K562 (cell line): ENCODE results near the gene AASDH. TPM values are rescaled to one million over a fixed set of nuclear protein-coding genes. Genes with fewer than 3 reads are reported as not detected.

Source experiments
- ATAC-seq: fragments of 200-7000 bp; cut with Tn5 transposase; 3 replicates; pipeline ENCODE4 v1.9.1; 2020; ENCODE audit warnings: moderate library complexity
- BruUV-seq: library from RNA; stranded (reverse); fragments of 400-500 nt; replicated peaks from 2 replicates; lab custom pipeline; 2021; lab: Mats Ljungman, UMichigan
- CTCF ChIA-PET: fragments of 300-600 bp; formaldehyde crosslinking; extraction: SDS; loops from one replicate; lab custom pipeline; 2021; ENCODE audit warnings: low intra/inter-chr PET ratio; lab: Yijun Ruan, JAX
- POLR2A ChIA-PET: fragments of 300-600, 350-650 bp; sonication (Branson Sonifier 250); formaldehyde crosslinking; extraction: SDS; loops from one replicate; lab custom pipeline; 2021; ENCODE audit warnings: antibody characterized with exemption, inconsistent platforms; lab: Yijun Ruan, JAX
- DNase-seq, 4 experiments: peaks; one replicate each; pipeline versions ENCODE4 v3.0.0 to v3.0.0-alpha.2; 2011 to 2018; ENCODE audit warnings: low spot score in 3 of 4, mixed read lengths in 3 of 4; ENCODE audit errors: extremely low read depth in 1 of 4
- FAIRE-seq: peaks from 2 replicates; lab custom pipeline; 2011; peaks lifted over from hg19 to GRCh38; lab: Jason Lieb, UNC
- H2AFZ ChIP-seq: 2 replicates; pipeline ENCODE4 v1.6.0; 2011; ENCODE audit warnings: low read depth, low read length, control low read depth, inconsistent platforms
- H3K27ac ChIP-seq: fragments of 200-600 bp; 3 replicates; pipeline ENCODE4 v1.8.0; 2011; ENCODE audit warnings: low read depth, mild to moderate bottlenecking, control low read depth, inconsistent platforms, low read length, moderate library complexity, mixed read lengths; ENCODE audit errors: extremely low read depth
- H3K27me3 ChIP-seq, 2 experiments: fragments of 300-600 bp in 1 of 2; 2 replicates in 1 of 2; 3 replicates in 1 of 2; pipeline versions ENCODE4 v1.6.0 to v1.8.0; 2011; ENCODE audit warnings: inconsistent platforms in 2 of 2, low read length in 2 of 2, mild to moderate bottlenecking in 1 of 2, mixed read lengths in 1 of 2, moderate library complexity in 1 of 2; ENCODE audit not compliant: control insufficient read depth in 2 of 2, insufficient read depth in 2 of 2
- H3K36me3 ChIP-seq: fragments of 300-600 bp; 3 replicates; pipeline ENCODE4 v1.8.0; 2011; ENCODE audit warnings: mild to moderate bottlenecking, low read length, inconsistent platforms; ENCODE audit not compliant: control insufficient read depth, insufficient read depth
- H3K4me1 ChIP-seq, 2 experiments: fragments of 200-600 bp in 1 of 2; replicated peaks in 1 of 2; 2 replicates in 1 of 2; 3 replicates in 1 of 2; pipeline versions ENCODE4 v1.5.1 to v1.8.0; 2011; ENCODE audit warnings: inconsistent platforms in 2 of 2, low read length in 2 of 2, mild to moderate bottlenecking in 1 of 2, mixed read lengths in 1 of 2, moderate library complexity in 1 of 2; ENCODE audit not compliant: control insufficient read depth in 2 of 2, insufficient read depth in 2 of 2
- H3K4me2 ChIP-seq: 2 replicates; pipeline ENCODE4 v1.6.1; 2011; ENCODE audit warnings: low read length, control low read depth, inconsistent platforms, mixed read lengths; ENCODE audit not compliant: insufficient read depth
- H3K4me3 ChIP-seq: fragments of 200-600 bp; sonication (generic), shearing (Covaris generic); 2 replicates; pipeline ENCODE4 v1.5.1; 2016; ENCODE audit warnings: control low read depth, inconsistent platforms
- H3K79me2 ChIP-seq: fragments of 200-600 bp; 3 replicates; pipeline ENCODE4 v1.8.0; 2011; ENCODE audit warnings: low read length, inconsistent platforms; ENCODE audit not compliant: control insufficient read depth, insufficient read depth
- H3K9ac ChIP-seq, 2 experiments: 2 replicates each; pipeline versions ENCODE4 v1.6.0 to v1.6.1; 2011; ENCODE audit warnings: low read depth in 2 of 2, low read length in 2 of 2, control low read depth in 1 of 2, inconsistent platforms in 1 of 2, mild to moderate bottlenecking in 1 of 2, mixed read lengths in 1 of 2; ENCODE audit not compliant: insufficient read depth in 1 of 2
- H3K9me1 ChIP-seq: one replicate; pipeline ENCODE4 v1.6.0; 2011; ENCODE audit warnings: inconsistent platforms, mild to moderate bottlenecking, low read length, moderate library complexity; ENCODE audit not compliant: control insufficient read depth, insufficient read depth
- H3K9me3 ChIP-seq: replicated peaks from 2 replicates; pipeline ENCODE4 v1.5.1; 2011; ENCODE audit warnings: low read depth, low read length, inconsistent platforms; ENCODE audit not compliant: control insufficient read depth, insufficient read depth
- H4K20me1 ChIP-seq: replicated peaks from 2 replicates; pipeline ENCODE4 v1.6.1; 2011; ENCODE audit warnings: low read length, inconsistent platforms, mixed read lengths; ENCODE audit not compliant: control insufficient read depth, insufficient read depth
- CEBPB ChIP-seq: fragments of 450-650 bp; IDR thresholded peaks from 2 replicates; pipeline ENCODE4 v1.6.1; 2016; ENCODE audit warnings: missing genetic modification characterization, missing compliant biosample characterization
- ZNF133 ChIP-seq: fragments of 250-450 bp; sonication (Bioruptor Pico); IDR thresholded peaks from 2 replicates; pipeline ENCODE4 v1.4.0; 2020; ENCODE audit warnings: mild to moderate bottlenecking
- ZNF263 ChIP-seq: sonication (generic); formaldehyde crosslinking; IDR thresholded peaks from 2 replicates; pipeline ENCODE4 v1.8.0; 2022; ENCODE audit warnings: mild to moderate bottlenecking, missing genetic modification reagents, borderline replicate concordance
- WGBS: fragments of 100-300 bp; shearing (Covaris generic); methylation state at CpG from one replicate; pipeline ENCODE4 v1.1.6; 2016; ENCODE audit warnings: low coverage, mixed read lengths; ENCODE audit not compliant: insufficient coverage; ENCODE audit errors: missing lambda C conversion rate; 5-methylcytosine and 5-hydroxymethylcytosine counted together
- in situ Hi-C: fragments of 300-500 bp; cut with MboI; formaldehyde crosslinking; loops from 4 replicates; pipeline ENCODE4 v1.15.0; 2018; ENCODE audit warnings: inconsistent platforms, mixed read lengths
- intact Hi-C: fragments of 100-400 bp; cut with micrococcal nuclease; formaldehyde crosslinking; loops from 2 replicates; pipeline ENCODE4 v1.14.2; 2022
- polyA plus RNA-seq, 8 experiments: library from polyadenylated mRNA; depleted of rRNA in 4 of 8; stranded (reverse) in 5 of 8; unstranded in 3 of 8; fragments of >200 nt; fragmentation: Nextera tagmentation in 2 of 8; fragmentation: Illumina TruSeq in 1 of 8; extraction: Ambion mirVana in 2 of 8; extraction: Trizol in 1 of 8; gene quantifications; 2 replicates each; pipeline versions ENCODE4 v1.2.1 to v1.2.3, GENCODE V29; 2011 to 2014; ENCODE audit warnings: inconsistent platforms in 1 of 8, missing spikeins in 1 of 8
- total RNA-seq, 7 experiments: library from RNA; depleted of rRNA in 6 of 7; stranded (reverse); fragments of >200 nt in 6 of 7; fragmentation: Illumina TruSeq in 2 of 7; extraction: Trizol in 2 of 7; gene quantifications; 2 replicates each; pipeline versions ENCODE4 v1.2.1 to v1.2.3, GENCODE V29; 2011 to 2021; ENCODE audit warnings: low replicate concordance in 1 of 7
- TF ChIP-seq, protein P1 (sequence below): fragments of 450-650 bp; formaldehyde crosslinking; conservative IDR thresholded peaks from 2 replicates; pipeline ENCODE4 v1.4.0; 2022; ENCODE audit warnings: mild to moderate bottlenecking, missing genetic modification characterization
- TF ChIP-seq, protein P2 (sequence below): fragments of 450-650 bp; IDR thresholded peaks from 2 replicates; pipeline ENCODE4 v1.6.1; 2016; ENCODE audit warnings: antibody characterized with exemption

The AASDH gene
- total and polyA plus RNA-seq, 9 of the 15 experiments (the other 6 are each of a cell fraction or from before 2014, with no cell fraction given): 8.6 to 29.7 (median 13.7) TPM

DNA sequence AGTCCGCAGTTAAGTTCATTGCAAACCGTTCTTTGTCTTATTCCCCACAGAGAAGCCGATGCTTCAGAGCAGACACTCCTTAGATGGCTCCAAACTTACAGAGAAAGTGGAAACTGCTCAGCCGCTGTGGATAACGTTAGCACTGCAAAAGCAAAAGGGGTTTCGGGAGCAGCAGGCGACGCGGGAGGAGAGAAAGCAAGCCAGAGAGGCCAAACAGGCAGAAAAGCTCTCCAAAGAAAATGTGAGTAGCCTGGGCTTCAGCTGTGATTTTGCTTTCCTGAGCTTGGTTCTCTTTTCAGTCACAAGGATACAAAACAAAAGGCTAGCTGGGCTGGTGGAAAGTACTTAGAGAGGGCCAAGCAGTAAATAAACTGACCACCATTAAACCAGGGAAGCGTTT is 64.0 kb downstream of the AASDH start:
- peaks cover 19 to 21% of the 10 kb centered on the region in 2 experiments for H3K27me3 ChIP-seq
- no peak overlapping the region for H2AFZ ChIP-seq
- H4K20me1 ChIP-seq: no peaks in the 10 kb centered on the region
- H3K4me3 ChIP-seq: no peak overlapping the region
- ATAC-seq (0 out of 3 replicates have a peak, but pooled peaks have one; percentile 14), DNase-seq (no peak), FAIRE-seq (peak; percentile 11)
- H3K4me2 ChIP-seq: no peak overlapping the region
- H3K9ac ChIP-seq: no peak overlapping the region
- intact Hi-C loops: no loop called here
- H3K9me1 ChIP-seq: no peaks in the 10 kb centered on the region
- H3K36me3 ChIP-seq: no peaks in the 10 kb centered on the region
- no peaks in the 10 kb centered on the region for H3K9me3 ChIP-seq
- no peak overlapping the region for H3K27ac ChIP-seq
- no peaks in the 10 kb centered on the region for H3K79me2 ChIP-seq
- no peaks in the 10 kb centered on the region for H3K4me1 ChIP-seq
- in situ Hi-C loops: no loop called here
- TF ChIP-seq ZNF263 (CRISPR knock-in tag) (no peak), ZNF133 (no peak), CEBPB (tag) (no peak)
- TF ChIP-seq, protein P1, sequence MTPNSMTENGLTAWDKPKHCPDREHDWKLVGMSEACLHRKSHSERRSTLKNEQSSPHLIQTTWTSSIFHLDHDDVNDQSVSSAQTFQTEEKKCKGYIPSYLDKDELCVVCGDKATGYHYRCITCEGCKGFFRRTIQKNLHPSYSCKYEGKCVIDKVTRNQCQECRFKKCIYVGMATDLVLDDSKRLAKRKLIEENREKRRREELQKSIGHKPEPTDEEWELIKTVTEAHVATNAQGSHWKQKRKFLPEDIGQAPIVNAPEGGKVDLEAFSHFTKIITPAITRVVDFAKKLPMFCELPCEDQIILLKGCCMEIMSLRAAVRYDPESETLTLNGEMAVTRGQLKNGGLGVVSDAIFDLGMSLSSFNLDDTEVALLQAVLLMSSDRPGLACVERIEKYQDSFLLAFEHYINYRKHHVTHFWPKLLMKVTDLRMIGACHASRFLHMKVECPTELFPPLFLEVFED (CRISPR knock-in tag): no peak
- TF ChIP-seq, protein P2, sequence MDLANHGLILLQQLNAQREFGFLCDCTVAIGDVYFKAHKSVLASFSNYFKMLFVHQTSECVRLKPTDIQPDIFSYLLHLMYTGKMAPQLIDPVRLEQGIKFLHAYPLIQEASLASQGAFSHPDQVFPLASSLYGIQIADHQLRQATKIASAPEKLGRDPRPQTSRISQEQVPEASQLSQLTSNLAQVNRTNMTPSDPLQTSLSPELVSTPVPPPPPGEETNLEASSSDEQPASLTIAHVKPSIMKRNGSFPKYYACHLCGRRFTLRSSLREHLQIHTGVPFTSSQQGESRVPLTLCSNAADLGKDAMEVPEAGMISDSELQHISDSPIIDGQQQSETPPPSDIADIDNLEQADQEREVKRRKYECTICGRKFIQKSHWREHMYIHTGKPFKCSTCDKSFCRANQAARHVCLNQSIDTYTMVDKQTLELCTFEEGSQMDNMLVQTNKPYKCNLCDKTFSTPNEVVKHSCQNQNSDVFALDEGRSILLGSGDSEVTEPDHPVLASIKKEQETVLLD: no peak
- 6% methylated on average over 10 of the region's 10 CpGs for WGBS
- POLR2A ChIA-PET: interaction anchor here (0.8 kb wide), 1 partner anchor 81 kb away, joined by 3 read pairs; no protein-coding TSS in a partner anchor
- CTCF ChIA-PET: no interaction called here
- no TSS peak for BruUV-seq
